ELR (cell line): ENCODE measurements around the gene LARP6.
"Not testable (repeated sequence)": the region's sequence is repeated elsewhere in the genome, so short reads cannot be mapped to it uniquely, and the experiment has no call there.

Experiments used
- DNase-seq: peaks from one replicate; pipeline ENCODE4 v3.0.0-alpha.2; 2015; ENCODE audit warnings: low read depth

Gene LARP6

DNA sequence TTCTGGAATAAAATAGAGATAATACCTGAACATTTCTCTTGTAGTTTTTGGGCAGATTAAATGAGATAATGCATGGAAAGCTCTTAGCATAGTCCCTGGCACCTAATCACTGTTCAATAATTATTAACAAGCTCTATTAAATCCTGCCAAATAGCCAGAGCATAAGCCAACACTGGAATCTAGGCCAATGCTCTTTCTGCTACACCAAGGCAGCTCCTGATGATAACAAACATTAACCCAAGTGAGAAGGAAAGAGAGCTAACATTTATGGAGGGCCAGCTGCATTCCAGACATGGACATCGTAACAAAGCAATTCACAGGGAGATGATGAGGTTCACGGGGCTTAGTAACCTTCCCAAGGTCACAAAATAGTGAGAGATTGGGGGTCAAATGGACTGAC lies 23.3 kb downstream of the LARP6 start:
- no peak for DNase-seq

DNA sequence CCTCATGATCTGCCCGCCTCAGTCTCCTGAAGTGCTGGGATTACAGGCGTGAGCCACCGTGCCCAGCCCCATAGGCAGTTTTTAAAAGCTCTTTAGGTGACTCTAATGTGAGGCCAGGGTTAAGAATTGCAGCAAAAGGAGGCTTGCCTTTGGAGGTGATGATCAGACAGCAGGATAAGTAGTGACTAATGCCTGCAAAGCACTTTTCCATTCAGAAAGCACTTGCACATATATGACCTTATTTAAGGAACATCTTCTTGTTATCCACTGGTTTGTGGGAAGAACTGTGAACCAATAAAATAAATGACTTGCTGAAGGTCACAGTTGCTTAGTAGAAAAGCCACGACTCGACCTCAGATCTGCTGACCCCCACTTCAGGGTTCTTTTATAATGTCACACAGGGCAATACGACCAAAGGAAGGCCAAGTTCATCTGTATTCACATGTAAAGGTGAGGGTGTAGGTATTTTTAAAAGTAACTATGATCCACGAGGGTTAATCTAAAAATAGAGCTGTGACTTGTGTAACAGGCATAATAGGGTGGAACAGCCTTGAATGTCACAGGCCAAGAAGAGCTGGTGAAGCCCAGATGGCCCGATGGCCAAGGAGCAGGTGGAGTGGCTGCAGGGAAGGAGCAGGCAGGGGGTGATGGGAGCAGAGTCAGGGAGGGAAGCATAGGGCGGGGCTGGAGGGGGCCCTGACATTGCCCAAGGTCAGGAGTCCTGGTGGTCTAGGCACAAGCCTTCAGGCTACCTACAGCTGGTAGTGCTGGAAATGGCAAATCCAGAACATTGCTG lies 24.4 kb downstream of the LARP6 start:
- peak; percentile 20 for DNase-seq

DNA sequence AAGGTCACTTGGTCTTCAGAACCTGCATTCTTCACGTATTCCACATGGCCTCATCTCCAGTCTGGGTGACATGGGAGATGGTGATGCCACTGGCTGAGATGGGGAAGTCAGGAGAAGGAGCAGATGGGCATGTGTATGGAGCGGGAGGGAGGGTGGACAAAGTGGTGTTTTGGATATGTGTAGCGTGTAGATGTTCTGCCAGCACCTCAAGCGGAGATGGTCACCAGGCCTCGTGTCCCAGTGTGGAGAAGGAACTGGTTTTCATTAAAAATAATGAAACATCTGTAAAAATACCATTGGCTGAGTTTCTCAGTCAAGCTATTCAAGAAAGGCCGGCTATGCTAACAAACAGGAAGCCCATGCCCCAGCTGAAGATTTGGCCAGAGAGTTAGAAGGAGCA lies 26.2 kb downstream of the LARP6 start:
- no peak for DNase-seq

DNA sequence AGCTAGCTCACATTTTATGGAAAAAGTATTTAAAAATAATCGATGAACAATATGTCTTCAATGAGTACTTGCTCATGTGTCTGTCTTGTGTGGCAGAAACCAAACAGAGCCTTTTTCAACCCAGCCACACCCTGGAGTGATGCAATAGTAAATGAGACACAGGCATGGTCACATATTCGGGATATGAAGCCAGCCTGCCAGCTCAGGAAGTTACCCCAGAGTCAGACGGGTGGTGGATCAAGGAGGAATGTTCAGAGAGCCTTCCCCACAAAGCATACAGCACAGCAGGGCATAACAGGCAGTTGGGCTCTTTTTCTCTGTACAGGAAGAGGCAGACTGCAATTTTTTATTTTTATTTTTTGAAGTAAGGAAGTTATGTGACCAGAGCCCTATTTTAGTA lies 27.3 kb downstream of the LARP6 start:
- DNase-seq: peak; percentile 89

DNA sequence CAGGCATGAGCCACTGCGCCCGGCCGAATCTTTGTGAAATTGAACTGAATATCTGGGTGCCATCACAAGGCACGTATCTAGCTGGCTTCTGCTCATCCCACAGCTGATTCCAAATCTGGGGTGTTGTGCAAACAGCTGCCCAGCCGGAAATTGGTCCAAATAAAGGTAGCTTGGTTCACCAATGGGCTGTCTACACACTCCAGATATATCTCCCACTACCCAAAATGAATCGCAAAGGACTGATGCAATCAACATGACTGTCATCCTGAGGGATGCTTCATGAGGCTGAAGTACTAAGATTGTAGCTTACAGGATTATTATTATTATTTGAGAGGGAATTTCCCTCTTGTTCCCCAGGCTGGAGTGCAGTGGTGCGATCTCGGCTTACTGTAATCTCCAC lies 28.1 kb downstream of the LARP6 start:
- no peak for DNase-seq

DNA sequence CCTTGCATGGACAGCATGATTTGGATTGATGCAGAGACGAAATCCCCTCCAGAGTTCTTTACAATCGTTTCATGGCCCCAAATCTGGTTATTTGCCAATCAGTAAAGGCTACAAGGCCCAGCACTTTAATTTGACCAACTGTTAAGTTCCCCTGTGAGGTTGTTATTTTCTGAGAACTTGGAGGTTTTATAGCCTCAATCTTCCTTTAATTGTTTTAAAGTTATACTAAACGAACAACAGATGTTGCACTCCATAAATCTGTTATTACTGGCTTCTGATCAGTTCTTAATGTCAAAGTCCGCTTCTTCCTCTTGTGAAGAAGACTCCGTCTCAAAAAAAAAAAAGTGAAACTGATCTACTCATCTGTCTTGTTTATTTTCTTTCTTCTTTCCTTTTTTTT lies 30.8 kb downstream of the LARP6 start:
- DNase-seq: no peak

DNA sequence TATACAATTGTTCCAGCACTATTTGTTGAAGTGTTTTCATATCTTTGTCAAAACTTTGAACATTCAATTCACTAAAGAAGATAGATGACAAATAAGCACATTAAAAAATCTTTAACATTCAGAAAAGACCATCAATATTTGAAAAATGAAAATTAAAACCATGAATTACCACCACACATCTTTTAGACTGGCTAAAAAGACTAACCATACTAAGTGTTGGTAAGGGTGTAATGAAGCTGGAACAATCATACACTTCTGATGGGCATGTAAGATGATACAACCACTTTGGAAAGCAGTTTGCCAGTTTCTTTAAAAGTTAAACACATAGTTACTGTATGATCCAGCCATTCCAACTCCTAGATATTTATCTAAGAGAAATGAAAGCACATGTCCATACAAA lies 33.7 kb downstream of the LARP6 start:
- DNase-seq: no peak

DNA sequence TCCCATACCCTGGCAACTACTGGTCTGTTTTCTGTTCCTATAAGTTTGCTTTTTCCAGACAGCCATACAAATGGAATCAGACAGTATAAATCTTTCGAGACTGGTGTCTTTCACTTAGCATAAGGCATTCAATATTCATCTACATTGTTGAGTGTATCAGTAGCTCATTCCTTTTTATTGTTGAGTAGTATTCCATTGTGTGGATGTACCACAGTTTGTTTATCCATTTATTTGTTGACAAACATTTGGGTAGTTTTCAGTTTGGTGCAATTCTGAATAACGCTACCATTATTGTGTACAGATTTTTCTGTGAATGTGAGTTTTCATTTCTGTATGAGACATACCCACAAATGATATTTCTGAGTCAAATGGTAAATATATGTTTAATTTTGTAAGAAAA lies 35.4 kb downstream of the LARP6 start:
- DNase-seq: no peak

DNA sequence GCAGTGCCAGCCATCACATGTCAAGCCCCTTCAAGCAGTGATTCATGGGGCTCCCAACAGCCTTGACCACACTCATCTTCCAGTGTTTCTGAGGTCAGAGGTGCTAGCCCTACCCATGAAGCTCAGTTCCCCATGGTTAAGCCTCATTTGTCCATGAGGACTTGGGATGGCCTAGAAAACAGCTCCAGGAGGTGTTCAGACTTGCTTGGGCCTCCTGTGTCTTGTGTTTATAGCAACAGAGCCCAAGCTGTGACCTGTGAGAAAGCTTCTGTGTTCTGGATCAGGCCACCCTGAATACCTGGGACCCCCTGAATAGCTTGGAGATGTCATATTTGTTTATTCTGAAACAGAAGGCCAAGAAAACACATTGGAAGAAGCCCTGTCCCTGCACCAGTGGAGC lies 36.7 kb downstream of the LARP6 start:
- DNase-seq: no peak

DNA sequence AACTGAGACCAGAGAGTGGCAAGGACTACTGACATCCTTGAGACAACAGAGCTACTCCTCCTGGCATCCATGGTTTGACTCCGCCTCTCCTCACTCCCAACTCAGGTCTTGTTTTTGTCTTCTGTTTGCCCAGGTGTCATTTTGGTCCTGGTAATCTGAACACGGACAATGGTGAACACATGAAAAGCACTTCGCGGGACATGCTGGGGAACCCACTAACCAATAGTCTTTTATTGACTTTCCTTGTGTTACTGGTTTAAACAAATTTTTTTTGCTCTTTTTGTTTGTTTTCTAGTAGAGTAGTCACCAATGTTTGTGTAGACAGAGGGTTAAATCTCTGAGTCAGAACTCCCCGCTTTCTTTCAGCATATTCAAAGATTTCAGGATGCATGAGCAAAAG lies 38.4 kb downstream of the LARP6 start:
- DNase-seq: no peak

DNA sequence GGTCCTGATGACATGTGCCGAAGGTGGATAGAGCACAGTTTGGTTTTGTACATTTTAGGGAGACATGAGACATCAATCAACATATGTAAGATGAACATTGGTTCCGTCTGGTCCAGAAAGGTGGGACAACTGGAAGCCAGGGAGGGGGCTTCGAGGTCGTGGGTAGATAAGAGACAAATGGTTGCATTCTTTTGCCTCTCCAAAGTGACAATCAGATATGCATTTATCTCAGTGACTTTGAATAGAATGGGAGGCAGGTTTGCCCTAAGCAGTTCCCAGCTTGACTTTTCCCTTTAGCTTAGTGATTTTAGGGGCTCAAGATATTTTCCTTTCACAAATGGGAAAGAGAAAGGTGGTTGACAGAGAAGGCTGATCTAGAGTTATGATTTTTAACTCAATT lies 38.9 kb downstream of the LARP6 start:
- DNase-seq: not testable (repeated sequence)

DNA sequence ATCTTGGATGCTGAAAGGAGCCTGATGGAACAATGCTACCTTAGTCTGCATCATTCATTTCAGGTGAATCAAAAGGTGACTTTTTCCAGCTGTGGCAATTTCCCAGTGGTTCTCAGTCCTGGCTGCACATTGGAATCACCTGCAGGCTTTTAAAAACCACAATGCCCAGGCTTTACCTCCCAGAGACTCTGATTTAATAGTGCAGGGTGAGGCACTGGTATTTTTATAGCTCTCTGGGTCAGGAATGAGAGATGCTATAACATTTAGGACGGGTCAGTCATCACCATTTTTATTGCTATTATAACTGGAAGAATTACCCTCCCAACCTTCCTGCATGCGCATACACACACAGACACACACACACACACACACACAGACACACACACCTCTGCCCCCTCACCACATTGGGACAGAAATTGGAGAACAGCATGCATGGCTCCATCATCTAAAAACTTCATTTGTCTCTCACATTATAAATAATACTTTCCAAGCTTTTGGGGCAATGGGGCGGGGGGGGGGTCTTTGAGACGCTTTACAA lies 41.1 kb downstream of the LARP6 start:
- no peak for DNase-seq

DNA sequence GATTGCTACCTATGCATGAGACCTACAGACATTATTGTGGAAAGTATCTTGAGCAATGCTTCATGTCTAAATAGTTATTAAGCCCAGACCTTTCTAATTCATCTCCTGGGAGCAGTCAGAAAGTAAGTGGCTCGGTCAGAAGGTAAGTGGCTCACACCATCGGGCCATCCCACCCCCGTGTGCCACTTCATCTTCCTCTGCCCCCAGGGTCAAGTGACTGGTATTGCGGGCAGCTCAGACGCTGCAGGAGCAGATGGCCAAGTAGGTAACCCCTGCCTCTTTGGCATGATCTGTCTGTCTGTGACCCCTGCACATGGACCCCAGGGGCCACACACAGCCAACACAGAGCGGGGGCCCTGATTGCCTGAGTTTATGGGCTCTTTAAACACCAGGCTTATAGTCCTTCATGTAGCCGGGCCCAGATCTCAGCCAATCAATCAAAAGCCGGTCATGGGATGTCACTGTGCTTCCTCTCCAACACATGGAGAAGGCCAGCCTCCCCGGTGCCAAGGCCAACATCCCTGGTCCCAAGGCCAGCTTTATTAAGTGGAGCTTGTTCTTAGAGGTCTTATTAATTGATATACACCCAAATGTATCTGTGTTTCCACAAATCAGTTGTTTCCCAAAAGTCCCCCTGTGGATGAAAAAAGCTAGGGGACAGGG lies 42.9 kb downstream of the LARP6 start:
- no peak for DNase-seq

DNA sequence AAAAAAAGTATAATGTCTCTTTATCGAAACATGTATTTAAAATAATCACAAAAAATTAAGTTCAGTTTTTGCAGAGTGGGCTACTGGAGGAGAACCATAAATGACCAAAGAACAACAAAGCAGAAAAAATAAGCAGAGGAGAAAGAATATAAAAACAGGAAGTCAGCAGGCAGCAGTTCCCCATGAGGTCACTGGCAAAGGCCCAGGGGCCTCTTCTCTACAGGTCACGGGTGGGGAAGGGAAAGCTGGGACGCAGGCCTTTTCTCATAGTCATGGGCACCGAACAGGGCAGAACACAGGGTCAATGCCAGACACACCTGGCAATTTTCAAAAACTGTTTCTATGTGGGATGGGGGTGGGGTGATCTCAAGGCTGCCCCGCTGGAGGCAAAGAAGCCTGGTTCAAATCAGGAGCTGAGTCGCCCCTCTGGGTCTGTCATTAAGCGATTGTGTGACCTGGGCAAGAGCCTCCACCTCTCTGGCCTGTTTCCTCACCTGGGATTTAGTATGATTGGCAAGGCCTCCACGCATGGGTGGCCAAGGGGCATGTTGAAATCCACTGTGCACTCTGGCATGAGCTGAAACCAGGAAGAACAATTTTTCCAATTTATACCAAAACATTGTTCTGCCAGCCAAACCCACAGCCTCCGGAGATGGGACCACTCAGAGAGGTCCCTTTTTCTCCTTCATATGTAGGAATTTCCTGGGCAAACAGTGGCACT lies 46.8 kb downstream of the LARP6 start:
- peak; percentile 29 for DNase-seq

DNA sequence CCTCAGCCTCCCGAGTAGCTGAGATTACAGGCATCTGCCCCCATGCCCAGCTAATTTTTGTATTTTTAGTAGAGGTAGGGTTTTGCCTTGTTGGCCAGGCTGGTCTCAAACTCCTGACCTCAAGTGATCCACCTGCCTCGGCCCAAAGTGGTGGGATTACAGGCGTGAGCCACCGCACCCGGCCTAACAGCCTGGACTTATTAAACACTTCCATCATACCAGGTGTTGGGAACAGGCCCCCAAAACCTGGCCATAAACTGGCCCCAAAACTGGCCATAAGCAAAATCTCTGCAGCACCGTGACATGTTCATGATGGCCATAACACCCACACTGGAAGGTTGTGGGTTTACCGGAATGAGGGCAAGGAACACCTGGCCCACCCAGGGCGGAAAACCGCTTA lies 49.6 kb downstream of the LARP6 start:
- DNase-seq: not testable (repeated sequence)

DNA sequence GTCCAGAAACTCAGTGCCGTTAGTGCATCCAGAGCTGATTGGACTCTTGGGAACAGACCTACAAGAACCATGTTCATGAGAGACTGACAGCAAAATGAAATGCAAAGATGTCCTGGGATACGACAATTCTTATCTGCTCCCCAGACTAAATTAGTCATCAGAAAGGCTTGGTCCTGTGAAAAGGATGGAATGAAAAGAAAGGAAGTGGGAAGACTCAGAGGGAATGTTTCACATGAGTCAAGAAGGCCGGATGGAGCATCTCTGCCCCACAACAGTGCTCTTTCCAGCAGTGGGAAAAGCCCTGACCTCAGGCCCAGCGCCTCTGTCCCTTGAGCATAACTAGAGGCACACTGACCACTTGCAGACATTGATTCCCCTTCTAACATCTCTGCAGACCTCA lies 51.3 kb downstream of the LARP6 start:
- peak; percentile 96 for DNase-seq

DNA sequence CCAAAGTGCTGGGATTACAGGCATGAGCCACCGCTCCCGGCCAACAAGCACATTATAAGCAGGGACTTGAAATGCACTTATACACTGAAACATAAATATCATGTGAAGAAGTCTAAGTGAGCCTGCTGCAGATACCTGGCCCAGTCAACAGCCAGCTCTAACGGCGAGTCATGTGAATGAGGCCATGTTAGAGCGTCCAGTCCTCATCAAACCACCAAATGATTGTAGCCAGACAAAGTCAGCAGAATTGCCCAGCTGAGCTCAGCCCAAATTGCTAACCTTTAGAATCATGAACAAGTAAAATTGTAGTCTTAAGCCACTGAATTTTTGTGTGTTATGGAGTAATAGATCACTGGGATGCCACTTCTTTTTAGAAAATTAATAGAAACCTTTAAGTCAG lies 52.8 kb downstream of the LARP6 start:
- DNase-seq: peak; percentile 44

DNA sequence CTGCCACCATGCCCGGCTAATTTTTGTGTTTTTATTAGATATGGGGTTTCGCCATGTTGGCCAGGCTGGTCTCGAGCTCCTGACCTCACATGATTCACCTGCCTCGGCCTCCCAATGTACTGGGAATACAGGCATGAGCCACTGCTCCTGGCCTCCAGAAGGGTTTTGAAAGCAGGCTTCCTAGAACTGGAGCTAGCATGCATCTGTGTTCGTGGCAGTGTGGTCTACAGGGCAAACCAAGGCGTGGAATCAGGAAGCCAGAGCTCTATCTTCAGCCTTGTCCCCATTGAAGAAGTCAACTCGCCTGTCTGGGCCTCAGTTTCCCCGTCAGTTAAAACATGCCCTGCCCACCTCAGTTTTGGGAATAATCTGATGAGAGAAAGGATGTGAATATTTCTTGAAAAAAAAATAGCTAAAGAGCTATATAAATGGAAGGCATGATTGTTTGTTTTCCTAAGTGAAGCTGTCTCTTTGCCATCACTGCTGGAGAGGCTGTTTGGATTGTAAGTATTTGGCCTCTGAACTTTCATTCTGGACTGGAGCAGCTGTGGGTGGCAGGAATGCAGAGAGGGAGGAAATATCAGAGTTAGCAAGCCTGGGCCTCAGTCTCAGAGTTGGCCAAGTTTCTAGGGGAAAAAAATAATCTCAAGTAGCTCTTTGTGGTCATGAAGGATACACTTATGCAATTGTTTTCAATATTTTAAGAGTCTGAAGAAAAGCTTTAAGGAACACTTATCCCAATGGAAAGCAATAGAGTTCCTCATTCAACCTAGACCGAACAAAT lies 54.1 kb downstream of the LARP6 start:
- DNase-seq: peak; percentile 82

DNA sequence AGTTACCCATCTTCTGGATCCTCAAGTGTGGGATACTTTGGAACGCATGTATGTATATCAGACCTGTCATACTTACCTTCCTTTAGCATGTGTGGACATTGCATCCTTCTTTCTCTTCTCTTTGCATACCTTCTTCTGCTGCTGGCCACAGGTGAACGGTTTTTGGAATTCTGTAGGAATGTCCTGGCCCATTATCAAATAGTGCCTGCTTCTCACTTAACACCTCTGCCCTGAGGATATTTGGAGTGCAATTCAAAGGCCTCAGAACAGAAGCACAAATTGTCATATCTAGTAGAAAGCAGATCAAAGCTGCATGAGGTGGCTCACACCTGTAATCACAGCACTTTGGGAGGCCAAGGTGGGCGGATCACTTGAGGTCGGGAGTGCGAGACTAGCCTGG lies 56.5 kb downstream of the LARP6 start:
- DNase-seq: no peak

DNA sequence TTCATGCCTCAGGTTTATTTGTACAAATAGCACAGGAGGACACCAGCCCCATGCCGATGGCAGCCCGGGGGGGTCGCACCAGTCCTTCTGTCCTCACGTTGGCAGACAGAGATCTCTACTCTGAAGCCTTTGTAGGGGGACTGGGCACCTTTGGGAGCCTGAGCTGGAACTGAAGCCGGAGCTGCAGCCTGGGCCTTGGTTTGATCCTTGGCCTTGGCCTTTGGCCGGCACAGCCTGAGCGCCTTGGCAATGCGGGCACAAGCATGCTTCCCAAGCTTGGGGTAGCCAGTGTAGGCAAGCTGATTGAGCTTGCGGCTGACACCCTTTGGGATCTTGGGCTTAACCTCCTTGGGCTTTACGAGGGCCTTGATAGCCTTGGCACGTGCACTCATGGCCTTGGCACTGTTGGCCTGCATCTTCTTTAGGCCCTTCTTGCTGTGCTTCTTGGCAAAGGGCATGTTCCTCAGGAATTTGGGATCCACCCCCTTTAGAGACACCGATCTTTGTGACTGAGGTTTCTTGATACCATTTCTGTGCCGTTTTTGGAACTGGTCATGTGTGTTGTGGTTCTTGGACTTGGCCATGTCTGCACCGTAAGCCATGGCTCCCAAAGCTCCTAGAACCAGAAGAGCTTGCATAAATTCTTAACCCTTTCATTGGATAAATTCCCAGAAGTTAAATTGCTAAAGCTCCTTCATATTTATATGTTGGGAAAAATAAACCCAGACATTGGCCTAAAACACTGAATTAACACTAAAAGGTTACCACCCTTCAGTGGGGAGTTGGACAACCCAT lies 57.2 kb downstream of the LARP6 start:
- no peak for DNase-seq

DNA sequence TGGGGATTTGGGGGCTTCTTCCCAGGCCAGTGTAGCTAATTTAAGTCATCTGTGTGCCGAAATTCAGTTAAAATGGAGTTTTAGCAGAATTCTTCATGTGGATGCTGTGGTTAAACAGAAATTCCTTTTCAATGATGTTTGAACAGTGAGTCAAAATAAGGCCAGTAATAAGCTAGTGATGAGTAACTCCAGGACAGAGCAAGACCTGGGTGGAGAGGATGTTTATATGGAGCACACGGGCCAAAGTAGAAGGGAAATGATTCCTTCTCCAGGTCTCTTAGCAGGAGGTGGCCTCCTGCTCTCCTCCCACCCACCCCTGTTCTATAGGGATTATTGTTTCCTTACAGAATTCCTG lies 58.7 kb downstream of the LARP6 start:
- peak; percentile 98 for DNase-seq
